COLO668 (cell line): Measurements from ENCODE around the gene BHLHE23.

Source experiments
- DNase-seq: peaks from one replicate; lab custom pipeline; 2025; ENCODE audit not compliant: unreplicated experiment; lab: John Stamatoyannopoulos, UW

BHLHE23 gene

DNA sequence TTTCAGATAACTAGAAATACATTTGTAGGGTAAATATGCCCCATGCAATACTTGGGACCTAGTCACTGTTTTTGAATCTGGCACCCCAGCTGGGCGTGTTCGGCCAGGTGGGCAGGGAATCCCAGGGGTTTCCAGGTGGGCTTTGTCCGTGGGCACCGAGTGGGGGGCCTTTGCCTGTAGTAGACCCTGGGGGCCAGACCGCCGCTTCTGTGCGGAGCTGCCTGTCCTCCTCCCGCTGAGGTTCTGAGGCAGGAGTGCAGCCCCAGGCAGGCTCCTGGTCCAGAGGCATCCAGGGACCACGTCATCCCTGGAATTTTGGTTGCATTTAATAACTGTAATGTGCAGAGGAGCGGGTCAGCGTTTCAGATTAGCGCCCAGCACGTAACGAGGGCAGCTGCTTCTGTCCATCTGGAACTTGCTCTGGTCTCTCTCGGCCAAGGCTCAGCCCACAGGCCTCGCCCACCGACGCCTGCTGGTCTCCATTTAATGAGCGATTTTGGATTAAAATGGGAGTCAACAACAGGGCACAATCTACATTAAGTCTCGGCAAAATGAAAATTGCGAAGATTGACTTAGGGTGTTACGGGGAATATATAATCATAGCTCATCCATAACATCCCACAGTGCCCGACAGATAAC is 12.8 kb downstream of the BHLHE23 start:
- DNase-seq = no peak

GRCh38 chr20:62991863-62992262 is 14.9 kb downstream of the BHLHE23 start:
- no peak for DNase-seq

DNA sequence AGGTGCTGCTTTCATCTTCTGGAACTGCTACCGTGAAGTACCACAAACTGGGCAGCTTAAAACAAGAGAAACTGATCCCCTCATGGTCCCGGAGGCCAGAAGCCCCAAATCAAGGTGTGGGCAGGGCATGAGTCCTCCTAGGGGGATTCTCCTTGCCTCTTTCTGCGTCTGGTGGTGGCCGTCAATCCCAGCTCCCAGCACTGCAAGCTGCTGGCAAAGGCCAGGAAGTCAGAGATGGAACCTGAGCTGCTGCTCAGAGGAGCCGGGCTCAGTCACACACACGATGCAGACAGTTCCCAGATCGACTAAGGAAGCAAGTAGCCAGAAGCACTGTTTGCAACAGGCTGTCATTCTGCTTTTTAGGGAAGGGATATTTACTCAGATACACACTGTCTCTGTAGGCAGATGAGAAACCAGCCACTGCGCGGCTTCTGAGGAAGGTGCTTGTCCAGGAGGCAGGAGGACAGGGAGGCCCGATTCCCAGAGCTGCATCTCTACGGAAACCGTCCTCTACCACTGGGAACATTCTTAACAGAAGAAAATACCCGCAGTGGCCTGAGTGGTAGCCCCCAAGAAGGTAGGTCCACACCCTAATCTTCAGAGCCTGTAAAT is 15.5 kb downstream of the BHLHE23 start:
- DNase-seq = no peak

- DNase-seq = no peak
Observed at GRCh38 chr20:62990306-62990825, 16.4 kb downstream of the BHLHE23 start.

- no peak for DNase-seq
Observed at GRCh38 chr20:62989201-62989601, 17.6 kb downstream of the BHLHE23 start.

DNA sequence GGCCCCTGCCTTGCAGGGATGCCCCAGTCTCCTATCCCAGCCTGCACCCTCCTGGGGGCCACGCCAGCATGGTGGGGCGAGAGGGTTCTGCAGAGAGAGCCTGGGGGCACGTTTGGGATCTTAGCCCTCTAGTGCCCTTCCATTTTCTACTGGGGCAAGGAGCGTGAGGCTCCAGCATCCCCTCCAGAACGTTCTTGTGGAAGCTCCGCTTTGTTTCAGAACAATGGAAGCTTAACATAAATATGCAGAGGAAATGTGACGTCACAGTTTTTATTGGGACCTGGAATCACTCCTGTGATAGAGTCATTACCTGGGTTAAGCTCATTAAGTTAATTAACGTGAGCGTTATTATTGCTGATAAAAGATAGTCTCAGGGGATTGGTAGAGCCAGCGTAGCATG is 19.6 kb downstream of the BHLHE23 start:
- no peak for DNase-seq

DNA sequence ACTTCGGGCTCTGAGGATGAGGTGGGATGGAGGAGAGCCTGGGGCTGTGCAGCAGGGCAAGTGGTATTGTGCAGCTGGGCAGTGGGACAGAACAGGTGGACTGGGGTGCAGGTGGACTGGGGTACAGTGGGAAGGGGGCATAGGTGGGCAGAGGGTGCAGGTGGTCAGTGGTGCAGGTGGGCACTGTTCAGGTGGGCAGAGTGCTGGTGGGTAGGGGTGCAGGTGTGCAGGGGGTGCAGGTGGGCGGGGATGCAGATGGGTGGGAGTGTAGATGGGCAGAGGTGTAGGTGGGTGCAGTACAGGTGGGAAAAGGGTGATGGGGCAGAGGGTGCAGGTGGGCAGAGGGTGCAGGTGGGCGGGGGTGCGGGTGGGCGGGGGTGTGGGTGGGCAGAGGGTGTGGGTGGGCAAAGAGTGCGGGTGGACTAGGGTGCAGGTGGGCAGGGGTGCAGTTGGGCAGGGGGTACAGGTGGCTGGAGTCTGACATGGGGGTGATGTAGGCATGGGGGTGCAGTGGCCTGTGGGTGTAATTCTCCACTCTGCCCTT is 20.4 kb downstream of the BHLHE23 start:
- no peak for DNase-seq

DNA sequence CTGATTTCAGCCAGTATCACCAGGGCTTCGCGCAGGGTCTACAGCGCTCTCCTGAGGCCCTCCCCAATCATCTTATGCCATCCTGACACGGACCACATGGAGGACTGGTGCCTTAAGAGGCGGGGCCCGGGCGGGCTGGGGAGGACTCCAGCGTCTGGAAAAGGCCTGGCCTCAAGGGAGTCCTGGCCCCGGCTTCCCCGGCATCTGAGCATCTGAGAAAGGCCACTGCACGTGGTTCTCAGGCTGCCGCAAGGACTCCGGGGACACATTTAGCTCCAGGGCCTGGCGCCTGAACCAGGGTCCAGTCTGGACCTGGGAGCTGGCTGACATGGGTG is 21.4 kb downstream of the BHLHE23 start:
- DNase-seq = peak; percentile 60

DNA sequence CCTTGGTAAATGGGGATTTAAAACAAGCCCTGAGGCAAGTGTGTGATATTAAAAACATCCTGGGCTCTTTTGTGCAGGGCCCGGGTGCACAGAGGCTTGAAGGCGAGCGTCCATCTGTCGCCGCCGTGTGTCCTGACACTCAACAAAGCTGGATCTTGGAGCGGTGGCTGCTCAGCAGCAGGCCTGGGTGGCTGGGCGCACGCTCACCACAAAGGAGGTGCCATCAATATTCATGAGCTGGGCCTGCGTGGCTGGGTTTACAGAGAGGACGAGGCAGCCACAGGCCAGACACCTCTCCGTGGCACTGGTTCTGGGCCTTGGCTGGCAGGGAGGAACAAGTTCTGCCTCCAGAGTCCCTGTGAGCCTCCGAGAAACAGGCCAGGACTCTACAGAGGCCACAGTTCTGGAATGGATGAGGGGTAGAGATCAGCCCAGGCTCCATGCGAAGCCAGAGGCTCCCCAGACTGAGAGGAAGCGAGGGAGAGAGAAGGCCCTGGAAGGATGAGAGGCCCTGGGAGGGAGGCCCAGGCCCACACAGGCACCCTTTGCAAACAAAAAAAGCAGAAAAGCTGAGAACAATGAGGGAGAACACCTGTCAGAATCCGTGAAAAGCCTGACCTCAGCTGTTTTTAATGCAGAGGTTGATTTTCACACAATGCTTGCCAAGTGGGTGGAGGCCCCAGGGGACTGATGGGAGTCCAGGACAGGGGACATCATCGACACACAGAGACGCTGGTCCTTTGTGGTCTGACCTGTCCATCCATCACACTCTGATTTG is 21.9 kb downstream of the BHLHE23 start:
- DNase-seq = peak; percentile 86

DNA sequence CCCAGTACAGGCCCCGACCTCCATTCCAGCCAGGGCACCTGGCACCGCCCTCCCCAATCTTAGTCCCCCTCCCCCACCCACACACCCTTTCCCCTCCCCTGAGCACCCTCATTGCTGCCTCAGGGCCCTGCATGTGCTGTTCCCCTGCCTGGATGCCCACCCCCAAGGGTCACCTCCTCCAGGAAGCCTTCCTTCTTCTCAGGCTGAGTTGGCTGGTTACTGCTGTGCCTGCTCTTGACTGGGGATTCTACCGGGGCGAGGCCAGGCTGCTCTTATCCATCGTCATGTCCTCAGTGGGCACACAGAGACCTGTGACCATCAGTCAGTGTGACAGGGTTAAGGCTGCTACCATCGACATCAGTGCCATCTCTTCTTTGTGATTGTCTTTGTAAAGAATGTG is 23.6 kb downstream of the BHLHE23 start:
- no peak for DNase-seq

GRCh38 chr20:62982124-62983075 is 24.4 kb downstream of the BHLHE23 start:
- DNase-seq = no peak

GRCh38 chr20:62980970-62981369 is 25.8 kb downstream of the BHLHE23 start:
- peak; percentile 33 for DNase-seq

DNA sequence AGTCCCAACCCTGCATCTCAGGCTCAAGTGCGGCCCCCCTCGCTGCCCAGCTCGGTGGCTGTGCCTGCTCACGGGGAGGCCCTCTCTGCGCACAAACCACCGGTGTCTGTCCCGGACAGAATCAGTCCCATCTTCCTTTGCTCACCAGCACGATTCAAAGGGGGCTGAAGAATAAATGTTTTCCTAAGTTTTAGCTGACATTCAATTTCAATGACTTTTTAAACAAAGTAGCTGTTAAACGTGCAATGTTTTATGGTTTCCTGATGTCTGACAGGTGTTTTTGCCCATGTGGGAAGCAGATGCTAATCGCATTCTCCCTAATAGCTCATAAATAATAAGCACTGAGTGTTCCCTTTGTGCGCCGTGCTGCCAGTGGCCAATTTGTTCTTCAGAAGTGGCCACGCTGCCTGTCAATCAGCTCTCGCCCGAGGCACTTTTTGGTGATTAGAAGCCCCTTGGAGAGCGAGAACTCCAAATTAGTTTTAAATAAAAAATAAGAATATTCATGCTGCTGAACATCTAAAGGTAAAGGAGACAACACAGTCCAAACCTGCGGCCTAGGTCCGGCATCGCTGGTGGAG is 26.3 kb downstream of the BHLHE23 start:
- peak; percentile 29 for DNase-seq

DNA sequence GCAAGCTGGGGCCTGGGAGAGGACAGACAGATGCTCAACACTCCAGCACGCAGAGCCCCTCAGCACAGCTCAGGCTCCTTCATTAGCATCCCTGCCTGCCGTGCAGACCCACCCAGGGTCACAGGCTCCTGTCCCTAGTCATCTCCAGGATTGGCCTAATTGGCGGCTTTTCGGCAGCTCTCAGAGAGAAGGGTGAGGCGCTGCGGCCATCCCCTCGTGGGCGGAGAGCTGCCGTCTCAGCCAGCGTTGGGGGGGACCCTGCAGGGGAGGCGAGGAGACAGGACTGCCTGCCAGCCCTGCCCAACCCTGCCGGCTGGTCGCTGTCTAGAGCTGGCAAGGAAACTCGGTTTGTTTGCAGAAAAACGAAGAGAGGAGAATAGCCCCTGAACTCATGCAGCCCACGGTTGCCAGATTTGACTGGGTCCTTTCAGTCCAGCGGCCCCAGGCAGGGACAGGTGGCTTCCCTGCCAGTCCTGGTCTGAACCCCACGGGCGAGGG is 26.8 kb downstream of the BHLHE23 start:
- no peak for DNase-seq

GRCh38 chr20:62979310-62979709 is 27.5 kb downstream of the BHLHE23 start:
- no peak for DNase-seq

DNA sequence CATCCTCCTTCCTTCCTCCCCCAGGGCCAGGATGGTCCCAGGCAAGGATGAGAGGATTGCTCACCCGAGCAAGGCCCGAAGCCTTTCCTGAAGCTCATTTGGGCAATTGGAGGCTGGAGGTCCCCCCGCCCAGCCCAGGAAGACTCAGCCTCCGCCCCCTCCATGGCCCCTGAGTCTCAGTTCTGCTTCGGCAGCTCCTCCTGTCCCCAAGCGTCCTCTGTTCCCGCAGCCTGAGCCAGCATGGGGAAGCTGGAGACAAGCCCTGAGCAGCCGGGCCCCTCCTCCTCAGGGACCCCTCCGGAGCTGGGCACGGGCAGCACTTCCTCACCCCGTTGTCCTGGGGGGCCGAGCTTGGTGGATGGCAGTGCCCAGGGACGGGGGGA is 28.2 kb downstream of the BHLHE23 start:
- DNase-seq = no peak

- DNase-seq = peak; percentile 59
Observed at GRCh38 chr20:62977613-62978560, 28.9 kb downstream of the BHLHE23 start.

GRCh38 chr20:62976886-62977285 is 29.9 kb downstream of the BHLHE23 start:
- no peak for DNase-seq
